K562 (cell line): ENCODE results near the gene TRAF3IP1. TPM values are rescaled to one million over a fixed set of nuclear protein-coding genes. Genes with fewer than 3 reads are reported as not detected.

Experiments
- ATAC-seq: fragments of 200-7000 bp; cut with Tn5 transposase; 3 replicates; pipeline ENCODE4 v1.9.1; 2020; ENCODE audit warnings: moderate library complexity
- BruUV-seq: library from RNA; stranded (reverse); fragments of 400-500 nt; replicated peaks from 2 replicates; lab custom pipeline; 2021; lab: Mats Ljungman, UMichigan
- CTCF ChIA-PET: fragments of 300-600 bp; formaldehyde crosslinking; extraction: SDS; loops from one replicate; lab custom pipeline; 2021; ENCODE audit warnings: low intra/inter-chr PET ratio; lab: Yijun Ruan, JAX
- POLR2A ChIA-PET: fragments of 300-600, 350-650 bp; sonication (Branson Sonifier 250); formaldehyde crosslinking; extraction: SDS; loops from one replicate; lab custom pipeline; 2021; ENCODE audit warnings: antibody characterized with exemption, inconsistent platforms; lab: Yijun Ruan, JAX
- DNase-seq, 4 experiments: peaks; one replicate each; pipeline versions ENCODE4 v3.0.0 to v3.0.0-alpha.2; 2011 to 2018; ENCODE audit warnings: low spot score in 3 of 4, mixed read lengths in 3 of 4; ENCODE audit errors: extremely low read depth in 1 of 4
- FAIRE-seq: peaks from 2 replicates; lab custom pipeline; 2011; peaks lifted over from hg19 to GRCh38; lab: Jason Lieb, UNC
- H2AFZ ChIP-seq: 2 replicates; pipeline ENCODE4 v1.6.0; 2011; ENCODE audit warnings: low read depth, low read length, control low read depth, inconsistent platforms
- H3K27ac ChIP-seq: fragments of 200-600 bp; 3 replicates; pipeline ENCODE4 v1.8.0; 2011; ENCODE audit warnings: low read depth, mild to moderate bottlenecking, control low read depth, inconsistent platforms, low read length, moderate library complexity, mixed read lengths; ENCODE audit errors: extremely low read depth
- H3K27me3 ChIP-seq, 2 experiments: fragments of 300-600 bp in 1 of 2; 2 replicates in 1 of 2; 3 replicates in 1 of 2; pipeline versions ENCODE4 v1.6.0 to v1.8.0; 2011; ENCODE audit warnings: inconsistent platforms in 2 of 2, low read length in 2 of 2, mild to moderate bottlenecking in 1 of 2, mixed read lengths in 1 of 2, moderate library complexity in 1 of 2; ENCODE audit not compliant: control insufficient read depth in 2 of 2, insufficient read depth in 2 of 2
- H3K36me3 ChIP-seq: fragments of 300-600 bp; 3 replicates; pipeline ENCODE4 v1.8.0; 2011; ENCODE audit warnings: mild to moderate bottlenecking, low read length, inconsistent platforms; ENCODE audit not compliant: control insufficient read depth, insufficient read depth
- H3K4me1 ChIP-seq, 2 experiments: fragments of 200-600 bp in 1 of 2; replicated peaks in 1 of 2; 2 replicates in 1 of 2; 3 replicates in 1 of 2; pipeline versions ENCODE4 v1.5.1 to v1.8.0; 2011; ENCODE audit warnings: inconsistent platforms in 2 of 2, low read length in 2 of 2, mild to moderate bottlenecking in 1 of 2, mixed read lengths in 1 of 2, moderate library complexity in 1 of 2; ENCODE audit not compliant: control insufficient read depth in 2 of 2, insufficient read depth in 2 of 2
- H3K4me2 ChIP-seq: 2 replicates; pipeline ENCODE4 v1.6.1; 2011; ENCODE audit warnings: low read length, control low read depth, inconsistent platforms, mixed read lengths; ENCODE audit not compliant: insufficient read depth
- H3K4me3 ChIP-seq: fragments of 200-600 bp; sonication (generic), shearing (Covaris generic); 2 replicates; pipeline ENCODE4 v1.5.1; 2016; ENCODE audit warnings: control low read depth, inconsistent platforms
- H3K79me2 ChIP-seq: fragments of 200-600 bp; 3 replicates; pipeline ENCODE4 v1.8.0; 2011; ENCODE audit warnings: low read length, inconsistent platforms; ENCODE audit not compliant: control insufficient read depth, insufficient read depth
- H3K9ac ChIP-seq, 2 experiments: 2 replicates each; pipeline versions ENCODE4 v1.6.0 to v1.6.1; 2011; ENCODE audit warnings: low read depth in 2 of 2, low read length in 2 of 2, control low read depth in 1 of 2, inconsistent platforms in 1 of 2, mild to moderate bottlenecking in 1 of 2, mixed read lengths in 1 of 2; ENCODE audit not compliant: insufficient read depth in 1 of 2
- H3K9me1 ChIP-seq: one replicate; pipeline ENCODE4 v1.6.0; 2011; ENCODE audit warnings: inconsistent platforms, mild to moderate bottlenecking, low read length, moderate library complexity; ENCODE audit not compliant: control insufficient read depth, insufficient read depth
- H3K9me3 ChIP-seq: replicated peaks from 2 replicates; pipeline ENCODE4 v1.5.1; 2011; ENCODE audit warnings: low read depth, low read length, inconsistent platforms; ENCODE audit not compliant: control insufficient read depth, insufficient read depth
- H4K20me1 ChIP-seq: replicated peaks from 2 replicates; pipeline ENCODE4 v1.6.1; 2011; ENCODE audit warnings: low read length, inconsistent platforms, mixed read lengths; ENCODE audit not compliant: control insufficient read depth, insufficient read depth
- AFF1 ChIP-seq, 2 experiments: fragments of 450-650 bp; IDR thresholded peaks; 2 replicates each; pipeline ENCODE4 v1.6.1; 2018; ENCODE audit warnings: mild to moderate bottlenecking in 2 of 2, low read depth in 1 of 2; ENCODE audit not compliant: partially characterized antibody in 2 of 2
- ARID2 ChIP-seq: fragments of 450-650 bp; IDR thresholded peaks from 2 replicates; pipeline ENCODE4 v1.6.1; 2017; ENCODE audit warnings: antibody characterized with exemption, mild to moderate bottlenecking
- FOXP4 ChIP-seq: sonication (generic); formaldehyde crosslinking; IDR thresholded peaks from 2 replicates; pipeline ENCODE4 v1.8.0; 2022; ENCODE audit warnings: mild to moderate bottlenecking, missing genetic modification reagents, borderline replicate concordance
- MCM3 ChIP-seq: fragments of 450-650 bp; IDR thresholded peaks from 2 replicates; pipeline ENCODE4 v1.6.1; 2016
- NFRKB ChIP-seq: fragments of 450-650 bp; IDR thresholded peaks from 2 replicates; pipeline ENCODE4 v1.6.1; 2016; ENCODE audit warnings: low read depth
- PKNOX1 ChIP-seq: fragments of 450-650 bp; IDR thresholded peaks from 2 replicates; pipeline ENCODE4 v1.6.1; 2016
- YY1 ChIP-seq, 3 experiments: IDR thresholded peaks; 2 replicates each; pipeline ENCODE4 v1.6.1; 2011; ENCODE audit warnings: low read length in 2 of 3, mild to moderate bottlenecking in 2 of 3, moderate library complexity in 2 of 3, borderline replicate concordance in 1 of 3, control low read depth in 1 of 3, low read depth in 1 of 3; ENCODE audit not compliant: insufficient read depth in 3 of 3, insufficient replicate concordance in 2 of 3, control insufficient read depth in 1 of 3, insufficient read length in 1 of 3; ENCODE audit errors: extremely low read depth in 1 of 3
- ZBTB7A ChIP-seq: IDR thresholded peaks from 2 replicates; pipeline ENCODE4 v1.6.1; 2011; ENCODE audit warnings: low read depth, mild to moderate bottlenecking, low read length, moderate library complexity, borderline replicate concordance; ENCODE audit not compliant: control insufficient read depth
- ZNF224 ChIP-seq: sonication (generic); formaldehyde crosslinking; IDR thresholded peaks from 2 replicates; pipeline ENCODE4 v1.8.0; 2022; ENCODE audit warnings: mild to moderate bottlenecking, missing genetic modification reagents
- ZNF232 ChIP-seq: sonication (generic); formaldehyde crosslinking; IDR thresholded peaks from 2 replicates; pipeline ENCODE4 v1.8.0; 2022; ENCODE audit warnings: mild to moderate bottlenecking, missing genetic modification reagents
- ZNF444 ChIP-seq: fragments of 250-450 bp; sonication (Bioruptor Pico); IDR thresholded peaks from 2 replicates; pipeline ENCODE4 v1.4.0; 2020; ENCODE audit warnings: mild to moderate bottlenecking, moderate library complexity
- WGBS: fragments of 100-300 bp; shearing (Covaris generic); methylation state at CpG from one replicate; pipeline ENCODE4 v1.1.6; 2016; ENCODE audit warnings: low coverage, mixed read lengths; ENCODE audit not compliant: insufficient coverage; ENCODE audit errors: missing lambda C conversion rate; 5-methylcytosine and 5-hydroxymethylcytosine counted together
- in situ Hi-C: fragments of 300-500 bp; cut with MboI; formaldehyde crosslinking; loops from 4 replicates; pipeline ENCODE4 v1.15.0; 2018; ENCODE audit warnings: inconsistent platforms, mixed read lengths
- intact Hi-C: fragments of 100-400 bp; cut with micrococcal nuclease; formaldehyde crosslinking; loops from 2 replicates; pipeline ENCODE4 v1.14.2; 2022
- polyA plus RNA-seq, 8 experiments: library from polyadenylated mRNA; depleted of rRNA in 4 of 8; stranded (reverse) in 5 of 8; unstranded in 3 of 8; fragments of >200 nt; fragmentation: Nextera tagmentation in 2 of 8; fragmentation: Illumina TruSeq in 1 of 8; extraction: Ambion mirVana in 2 of 8; extraction: Trizol in 1 of 8; gene quantifications; 2 replicates each; pipeline versions ENCODE4 v1.2.1 to v1.2.3, GENCODE V29; 2011 to 2014; ENCODE audit warnings: inconsistent platforms in 1 of 8, missing spikeins in 1 of 8
- total RNA-seq, 7 experiments: library from RNA; depleted of rRNA in 6 of 7; stranded (reverse); fragments of >200 nt in 6 of 7; fragmentation: Illumina TruSeq in 2 of 7; extraction: Trizol in 2 of 7; gene quantifications; 2 replicates each; pipeline versions ENCODE4 v1.2.1 to v1.2.3, GENCODE V29; 2011 to 2021; ENCODE audit warnings: low replicate concordance in 1 of 7

The TRAF3IP1 gene
- total and polyA plus RNA-seq, 9 of the 15 experiments (the other 6 are each of a cell fraction or from before 2014, with no cell fraction given), result 1.3 to 7.4 (median 3.4) TPM

GRCh38 chr2:238305965-238306671 is 14.2 kb upstream of the TRAF3IP1 start:
- in situ Hi-C loops (no loop called here), intact Hi-C loops (no loop called here)
- Histone ChIP-seq H3K9me1 (no peaks in the 10 kb centered on the region), H3K4me3 (no peak overlapping the region), H3K27me3 (peaks cover 3 to 23% of the 10 kb centered on the region in 2 experiments; a peak in 3 of 5 replicates), H3K79me2 (no peaks in the 10 kb centered on the region), H3K4me2 (no peak overlapping the region), H2AFZ (no peak overlapping the region), H3K9ac (no peak overlapping the region), H3K27ac (no peak overlapping the region), H3K4me1 (peaks cover 0 to 6% of the 10 kb centered on the region in 2 experiments; a peak in 1 of 5 replicates), H4K20me1 (no peaks in the 10 kb centered on the region), H3K9me3 (no peaks in the 10 kb centered on the region), H3K36me3 (no peaks in the 10 kb centered on the region)
- no peak for ATAC-seq
- POLR2A ChIA-PET, result interaction anchor here (0.6 kb wide), 1 partner anchor 82 kb away, joined by 3 read pairs; no protein-coding TSS in a partner anchor
- WGBS, result 23% methylated on average over 4 of the region's 11 CpGs
- no peak for FAIRE-seq
- TF ChIP-seq AFF1 (IDR thresholded peaks at IDR 0.05; ENCODE audit: low read depth in 1 of 2, partially characterized antibody in 2 of 2), result no peak
- no peak for TF ChIP-seq PKNOX1
- no peak for TF ChIP-seq ZNF232
- no peak for TF ChIP-seq ZBTB7A
- TF ChIP-seq ARID2, result no peak
- no peak for TF ChIP-seq ZNF444 (CRISPR knock-in tag)
- TF ChIP-seq MCM3, result no peak
- TF ChIP-seq YY1 (IDR thresholded peaks at IDR 0.05; ENCODE audit: borderline replicate concordance in 1 of 3, control insufficient read depth in 1 of 3, extremely low read depth in 1 of 3, insufficient read depth in 3 of 3, insufficient read length in 1 of 3, insufficient replicate concordance in 2 of 3, low read depth in 1 of 3, low read length in 2 of 3), result no peak
- no peak for TF ChIP-seq NFRKB
- TF ChIP-seq FOXP4 (CRISPR knock-in tag), result no peak
- no peak for TF ChIP-seq ZNF224 (CRISPR knock-in tag)
- no TSS peak for BruUV-seq
- CTCF ChIA-PET, result no interaction called here
- DNase-seq, result no peak
